Thoracic aorta (tissue), 2 donors: Measurements from ENCODE around the gene HPGDS. TPM values are rescaled to one million over a fixed set of nuclear protein-coding genes. Genes with fewer than 3 reads are reported as not detected.

Experiments
- ATAC-seq: fragments of 150-250 bp; one replicate; pipeline ENCODE4 v1.8.0; 2017; ENCODE audit warnings: low read depth; ENCODE audit not compliant: insufficient number of reproducible peaks, low FRiP score
- DNase-seq: peaks from one replicate; pipeline ENCODE4 v3.0.0-alpha.2; 2020; ENCODE audit warnings: low spot score
- H3K27ac ChIP-seq, 2 donors: fragments of 200-600 bp; sonication (generic); 1 replicate in 1 of 2; 2 replicates in 1 of 2; pipeline ENCODE4 v1.5.1; 2016; ENCODE audit warnings: mild to moderate bottlenecking in 2 of 2, moderate library complexity in 2 of 2
- H3K27me3 ChIP-seq: fragments of 200-600 bp; sonication (generic); replicated peaks from 2 replicates; pipeline ENCODE4 v1.6.0; 2016; ENCODE audit warnings: mild to moderate bottlenecking; ENCODE audit not compliant: insufficient read depth
- H3K36me3 ChIP-seq: fragments of 200-600 bp; sonication (generic); one replicate; pipeline ENCODE4 v1.5.1; 2016
- H3K4me1 ChIP-seq, 2 donors: fragments of 200-600 bp; sonication (generic); 1 replicate in 1 of 2; 2 replicates in 1 of 2; pipeline versions ENCODE4 v1.5.1 to v1.6.0; 2016; ENCODE audit warnings: low read depth in 2 of 2, mild to moderate bottlenecking in 1 of 2; ENCODE audit not compliant: control insufficient read depth in 1 of 2
- H3K4me3 ChIP-seq: fragments of 200-600 bp; sonication (generic); 2 replicates; pipeline ENCODE4 v1.5.1; 2016; ENCODE audit warnings: mild to moderate bottlenecking
- H3K9me3 ChIP-seq: fragments of 200-600 bp; sonication (generic); 2 replicates; pipeline ENCODE4 v1.5.1; 2016
- CTCF ChIP-seq: fragments of 200-600 bp; sonication (generic); IDR thresholded peaks from one replicate; pipeline ENCODE4 v1.5.1; 2019; ENCODE audit warnings: antibody characterized with exemption
- total RNA-seq, 2 donors: library from RNA; depleted of rRNA; stranded (reverse); fragments of >200 nt; gene quantifications; one replicate each; pipeline versions ENCODE4 v1.1.0 to v1.2.3, GENCODE V29; 2016

The HPGDS gene
- total RNA-seq, 2 donors from 2014 or later, result 2.8 to 16.7 TPM

- Histone ChIP-seq H3K27ac (no peak overlapping the region), H3K4me3 (no peak overlapping the region), H3K27me3 (no peaks in the 10 kb centered on the region), H3K4me1 (peaks cover 0 to 4% of the 10 kb centered on the region in 2 donors), H3K36me3 (peaks cover 18% of the 10 kb centered on the region), H3K9me3 (no peaks in the 10 kb centered on the region)
- DNase-seq, result no peak
- no peak for ATAC-seq
- no peak for TF ChIP-seq CTCF
Measured at GRCh38 chr4:94276204-94276603, 66.4 kb downstream of the HPGDS start.

GRCh38 chr4:94274912-94275311 lies 67.7 kb downstream of the HPGDS start:
- peaks cover 12% of the 10 kb centered on the region for H3K36me3 ChIP-seq
- H3K4me3 ChIP-seq, result no peak overlapping the region
- ATAC-seq, result no peak
- no peak for TF ChIP-seq CTCF
- H3K27ac ChIP-seq, result no peak overlapping the region
- H3K4me1 ChIP-seq, result peaks cover 0 to 4% of the 10 kb centered on the region in 2 donors
- H3K9me3 ChIP-seq, result no peaks in the 10 kb centered on the region
- H3K27me3 ChIP-seq, result no peaks in the 10 kb centered on the region
- no peak for DNase-seq

- Histone ChIP-seq H3K27ac (no peak overlapping the region), H3K4me3 (no peak overlapping the region), H3K4me1 (peaks cover 0 to 4% of the 10 kb centered on the region in 2 donors), H3K36me3 (no peaks in the 10 kb centered on the region), H3K9me3 (no peaks in the 10 kb centered on the region), H3K27me3 (no peaks in the 10 kb centered on the region)
- no peak for TF ChIP-seq CTCF
- ATAC-seq, result no peak
- DNase-seq, result no peak
Measured at GRCh38 chr4:94271248-94271647, 71.4 kb downstream of the HPGDS start.

GRCh38 chr4:94267037-94267436 lies 75.6 kb downstream of the HPGDS start:
- Histone ChIP-seq H3K36me3 (peaks cover 7% of the 10 kb centered on the region), H3K4me3 (no peak overlapping the region), H3K27me3 (no peaks in the 10 kb centered on the region), H3K4me1 (no peaks in the 10 kb centered on the region), H3K9me3 (no peaks in the 10 kb centered on the region), H3K27ac (no peak overlapping the region)
- DNase-seq (no peak), ATAC-seq (no peak)
- no peak for TF ChIP-seq CTCF

GRCh38 chr4:94262163-94263016 lies 80.2 kb downstream of the HPGDS start:
- ATAC-seq (no peak), DNase-seq (no peak)
- Histone ChIP-seq H3K36me3 (peaks cover 7% of the 10 kb centered on the region), H3K9me3 (no peaks in the 10 kb centered on the region), H3K4me1 (no peaks in the 10 kb centered on the region), H3K4me3 (no peak overlapping the region), H3K27me3 (no peaks in the 10 kb centered on the region), H3K27ac (no peak overlapping the region)
- no peak for TF ChIP-seq CTCF
